Uterus (tissue), 2 donors: ENCODE data around the gene POC1B.

Source experiments
- CTCF ChIP-seq, 4 experiments: fragments of 200-600 bp in 2 of 4; fragments of 450-650 bp in 2 of 4; sonication (generic) in 2 of 4; IDR thresholded peaks; one replicate each; pipeline ENCODE4 v1.5.1; 2016 to 2019; ENCODE audit warnings: antibody characterized with exemption in 4 of 4, mild to moderate bottlenecking in 2 of 4, moderate library complexity in 1 of 4
- POLR2A ChIP-seq, 2 donors: fragments of 450-650 bp; IDR thresholded peaks; one replicate each; pipeline ENCODE4 v1.6.1; 2016; ENCODE audit warnings: antibody characterized with exemption in 2 of 2, mild to moderate bottlenecking in 1 of 2, moderate library complexity in 1 of 2

GRCh38 chr12:89405626-89406345 lies 120.1 kb downstream of the POC1B start:
- no peak for TF ChIP-seq CTCF (IDR thresholded peaks at IDR 0.05)
- TF ChIP-seq POLR2A (IDR thresholded peaks at IDR 0.05), result no peak
